Measurements from ENCODE around the gene ARNT2.

Gene ARNT2

DNA sequence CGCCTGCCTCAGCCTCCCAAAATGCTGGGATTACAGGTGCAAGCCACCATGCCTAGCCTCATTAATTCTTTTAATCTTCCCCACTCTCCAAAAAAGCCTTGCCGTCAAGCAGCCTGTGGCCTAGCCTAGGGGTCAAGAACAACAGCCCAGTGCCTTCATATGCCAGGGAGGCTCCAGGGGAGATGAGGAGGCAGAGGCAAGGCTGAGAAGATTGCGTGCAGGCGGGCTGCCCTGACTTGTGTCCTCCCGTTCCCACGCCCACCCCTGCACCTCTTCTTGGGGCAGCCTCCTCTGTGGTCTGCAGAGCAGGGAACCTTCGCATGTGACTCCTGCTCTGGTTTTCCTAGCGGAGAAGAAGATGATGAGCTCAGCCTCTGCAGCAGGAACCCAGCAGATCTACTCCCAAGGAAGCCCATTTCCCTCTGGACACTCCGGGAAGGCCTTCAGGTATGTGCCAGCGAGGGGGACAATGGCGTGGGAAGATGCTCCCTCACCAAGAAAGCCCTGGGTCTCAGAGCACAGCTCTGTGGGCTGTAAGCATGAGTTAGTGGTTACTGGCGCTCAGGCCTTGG lies 172.4 kb downstream of the ARNT2 start:
- no peak overlapping the region for H3K9ac ChIP-seq (ENCODE audit: low read length)
- H4K20me1 ChIP-seq (ENCODE audit: insufficient read depth, low read length), result no peaks in the 10 kb centered on the region
- no peaks in the 10 kb centered on the region for H3K9me3 ChIP-seq (replicated peaks; ENCODE audit: insufficient read depth, low read length)
- no peaks in the 10 kb centered on the region for H3K36me3 ChIP-seq (replicated peaks; ENCODE audit: insufficient read depth, low read length)
- no peaks in the 10 kb centered on the region for H3K9me2 ChIP-seq (replicated peaks; ENCODE audit: insufficient read depth, low read length)
- no peak overlapping the region for H3K4me2 ChIP-seq (ENCODE audit: low read depth, low read length)
- no peak overlapping the region for H3K27ac ChIP-seq (ENCODE audit: low read length)
- no peak overlapping the region for H3K4me3 ChIP-seq (ENCODE audit: low read length)
- H3K79me2 ChIP-seq (ENCODE audit: low read length), result no peaks in the 10 kb centered on the region
- no peak for DNase-seq
- H2AFZ ChIP-seq (ENCODE audit: low read length), result no peak overlapping the region
- no peaks in the 10 kb centered on the region for H3F3A ChIP-seq (ENCODE audit: insufficient read depth, low read length)
- no peaks in the 10 kb centered on the region for H3K27me3 ChIP-seq (replicated peaks; ENCODE audit: insufficient read depth, low read length)
- TF ChIP-seq EZH2 (optimal IDR thresholded peaks at IDR 0.05; ENCODE audit: low read depth, low read length) (no peak), EZH2phosphoT487 (IDR thresholded peaks at IDR 0.05; ENCODE audit: low read length) (no peak), CTCF (IDR thresholded peaks at IDR 0.05; ENCODE audit: low read length) (no peak)
- no peaks in the 10 kb centered on the region for H3K4me1 ChIP-seq (ENCODE audit: low read length)

DNA sequence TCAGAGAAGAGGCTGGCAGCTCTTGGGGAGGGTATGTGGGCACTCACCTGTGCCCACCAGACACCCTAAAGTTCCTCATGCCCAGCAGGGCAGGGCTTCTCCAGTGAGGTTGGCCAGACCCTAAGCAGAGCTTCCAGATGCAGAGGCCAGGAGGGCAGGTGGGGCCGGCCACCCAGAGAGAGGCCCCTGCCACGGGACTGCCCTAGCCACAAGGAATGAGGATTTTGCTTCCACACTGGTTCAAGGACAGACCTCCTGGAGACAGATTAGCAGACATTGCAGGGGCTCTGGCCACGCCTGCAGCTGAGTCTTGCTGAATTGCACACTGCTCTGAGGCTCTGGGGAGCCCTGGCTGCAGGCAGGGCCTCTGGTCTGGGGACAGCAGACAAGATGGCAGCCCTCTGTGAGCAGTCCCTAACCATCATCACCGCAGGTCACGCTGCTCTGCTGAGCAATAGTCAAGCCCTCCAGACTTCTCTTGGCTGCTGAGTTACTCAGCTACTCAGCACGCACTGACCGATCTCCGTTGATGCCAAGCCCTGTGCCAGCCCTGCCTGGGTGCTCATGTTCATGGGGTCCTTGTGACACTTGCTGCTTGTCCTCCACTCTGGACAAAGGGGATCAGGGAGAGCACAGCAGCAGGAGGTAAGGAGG lies 173.5 kb downstream of the ARNT2 start:
- no peak overlapping the region for H3K27ac ChIP-seq (ENCODE audit: low read length)
- no peaks in the 10 kb centered on the region for H3K79me2 ChIP-seq (ENCODE audit: low read length)
- TF ChIP-seq CTCF (IDR thresholded peaks at IDR 0.05; ENCODE audit: low read length) (no peak), EZH2phosphoT487 (IDR thresholded peaks at IDR 0.05; ENCODE audit: low read length) (no peak), EZH2 (optimal IDR thresholded peaks at IDR 0.05; ENCODE audit: low read depth, low read length) (no peak)

DNA sequence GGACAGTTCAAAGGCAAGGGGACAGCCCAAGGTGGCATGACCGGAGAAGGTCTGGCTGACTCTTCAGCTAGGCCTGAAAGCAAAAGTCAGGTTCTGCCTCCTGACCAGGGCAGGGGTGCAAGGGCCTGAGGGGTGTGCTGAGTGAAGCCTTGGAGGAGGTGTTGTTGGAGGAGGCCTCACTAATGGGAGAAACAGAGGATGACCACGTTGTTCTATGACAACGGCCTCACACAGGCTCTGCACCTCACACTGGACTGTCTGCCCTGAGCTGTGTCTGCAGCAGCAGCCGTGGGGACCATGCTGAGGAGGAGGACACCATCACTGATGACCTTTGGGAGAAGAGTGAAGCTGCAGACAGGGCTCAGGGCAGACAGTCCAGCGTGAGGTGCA lies 174.0 kb downstream of the ARNT2 start:
- H3K9ac ChIP-seq (ENCODE audit: low read length), result no peak overlapping the region
- no peaks in the 10 kb centered on the region for H3K4me1 ChIP-seq (ENCODE audit: low read length)
- TF ChIP-seq CTCF (IDR thresholded peaks at IDR 0.05; ENCODE audit: low read length) (no peak), EZH2phosphoT487 (IDR thresholded peaks at IDR 0.05; ENCODE audit: low read length) (no peak), EZH2 (optimal IDR thresholded peaks at IDR 0.05; ENCODE audit: low read depth, low read length) (no peak)
- no peak overlapping the region for H3K27ac ChIP-seq (ENCODE audit: low read length)
- H3K27me3 ChIP-seq (replicated peaks; ENCODE audit: insufficient read depth, low read length), result no peaks in the 10 kb centered on the region
- no peaks in the 10 kb centered on the region for H3F3A ChIP-seq (ENCODE audit: insufficient read depth, low read length)
- no peaks in the 10 kb centered on the region for H3K79me2 ChIP-seq (ENCODE audit: low read length)
- no peak overlapping the region for H2AFZ ChIP-seq (ENCODE audit: low read length)
- no peaks in the 10 kb centered on the region for H3K36me3 ChIP-seq (replicated peaks; ENCODE audit: insufficient read depth, low read length)
- no peaks in the 10 kb centered on the region for H3K9me2 ChIP-seq (replicated peaks; ENCODE audit: insufficient read depth, low read length)
- no peak for DNase-seq
- no peak overlapping the region for H3K4me3 ChIP-seq (ENCODE audit: low read length)
- no peaks in the 10 kb centered on the region for H4K20me1 ChIP-seq (ENCODE audit: insufficient read depth, low read length)
- no peaks in the 10 kb centered on the region for H3K9me3 ChIP-seq (replicated peaks; ENCODE audit: insufficient read depth, low read length)
- H3K4me2 ChIP-seq (ENCODE audit: low read depth, low read length), result no peak overlapping the region

More for the DNA sequence above, 173.5 kb downstream of the ARNT2 start:
- Histone ChIP-seq H3K27me3 (replicated peaks; ENCODE audit: insufficient read depth, low read length) (no peaks in the 10 kb centered on the region), H3K9me3 (replicated peaks; ENCODE audit: insufficient read depth, low read length) (no peaks in the 10 kb centered on the region), H3K4me2 (ENCODE audit: low read depth, low read length) (no peak overlapping the region), H3K36me3 (replicated peaks; ENCODE audit: insufficient read depth, low read length) (no peaks in the 10 kb centered on the region), H3K4me1 (ENCODE audit: low read length) (no peaks in the 10 kb centered on the region), H3F3A (ENCODE audit: insufficient read depth, low read length) (no peaks in the 10 kb centered on the region), H3K9me2 (replicated peaks; ENCODE audit: insufficient read depth, low read length) (no peaks in the 10 kb centered on the region), H3K9ac (ENCODE audit: low read length) (no peak overlapping the region), H3K4me3 (ENCODE audit: low read length) (no peak overlapping the region), H4K20me1 (ENCODE audit: insufficient read depth, low read length) (no peaks in the 10 kb centered on the region), H2AFZ (ENCODE audit: low read length) (no peak overlapping the region)
- DNase-seq, result no peak
